HG03175 (cell line): ENCODE data around the gene GADD45A.
A peak's percentile ranks its signal among the peaks of the same experiment; 100 is the strongest.

Experiments used
- ATAC-seq: cut with Tn5 transposase; IDR thresholded peaks from one replicate; pipeline ENCODE4 v1.9.1; 2021; ENCODE audit warnings: mild to moderate bottlenecking, moderate library complexity; ENCODE audit not compliant: unreplicated experiment

Gene GADD45A

DNA sequence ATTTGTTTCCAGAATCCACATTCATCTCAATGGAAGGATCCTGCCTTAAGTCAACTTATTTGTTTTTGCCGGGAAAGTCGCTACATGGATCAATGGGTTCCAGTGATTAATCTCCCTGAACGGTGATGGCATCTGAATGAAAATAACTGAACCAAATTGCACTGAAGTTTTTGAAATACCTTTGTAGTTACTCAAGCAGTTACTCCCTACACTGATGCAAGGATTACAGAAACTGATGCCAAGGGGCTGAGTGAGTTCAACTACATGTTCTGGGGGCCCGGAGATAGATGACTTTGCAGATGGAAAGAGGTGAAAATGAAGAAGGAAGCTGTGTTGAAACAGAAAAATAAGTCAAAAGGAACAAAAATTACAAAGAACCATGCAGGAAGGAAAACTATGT lies 2.6 kb downstream of the GADD45A start:
- no peak for ATAC-seq

DNA sequence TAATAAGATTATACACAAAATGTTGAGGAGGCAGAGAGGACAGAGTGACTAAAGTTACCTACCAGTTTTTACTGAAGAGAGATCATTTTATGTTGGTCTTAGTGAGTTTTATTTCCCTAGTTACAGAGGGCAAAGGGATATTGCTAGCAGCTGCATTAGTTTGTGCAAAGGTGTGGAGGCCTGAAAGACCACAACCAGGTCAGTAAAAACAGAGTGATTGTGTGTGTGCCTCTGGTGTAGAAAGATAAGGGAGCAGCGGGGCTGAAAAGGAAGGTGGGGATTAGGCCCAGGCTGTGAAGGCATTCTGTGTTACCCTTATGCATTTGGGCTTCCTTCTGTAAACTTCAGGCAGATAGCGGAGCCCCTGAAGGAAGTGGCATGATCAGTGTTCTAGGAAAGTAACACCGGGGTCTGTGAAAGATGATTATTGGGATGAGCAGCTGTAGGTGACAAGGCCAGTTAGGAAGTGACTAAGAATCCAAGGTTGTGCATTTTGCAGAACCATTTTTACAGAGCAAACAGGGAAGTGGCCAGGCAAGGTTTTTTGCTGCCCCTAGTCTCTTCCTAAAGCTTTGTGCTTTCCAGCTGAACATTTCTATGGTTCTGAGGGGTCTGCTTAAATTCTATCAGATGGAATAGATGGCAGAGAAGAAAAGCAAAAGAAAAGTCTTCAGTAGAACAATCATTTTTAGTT lies 3.7 kb downstream of the GADD45A start:
- ATAC-seq, result no peak

DNA sequence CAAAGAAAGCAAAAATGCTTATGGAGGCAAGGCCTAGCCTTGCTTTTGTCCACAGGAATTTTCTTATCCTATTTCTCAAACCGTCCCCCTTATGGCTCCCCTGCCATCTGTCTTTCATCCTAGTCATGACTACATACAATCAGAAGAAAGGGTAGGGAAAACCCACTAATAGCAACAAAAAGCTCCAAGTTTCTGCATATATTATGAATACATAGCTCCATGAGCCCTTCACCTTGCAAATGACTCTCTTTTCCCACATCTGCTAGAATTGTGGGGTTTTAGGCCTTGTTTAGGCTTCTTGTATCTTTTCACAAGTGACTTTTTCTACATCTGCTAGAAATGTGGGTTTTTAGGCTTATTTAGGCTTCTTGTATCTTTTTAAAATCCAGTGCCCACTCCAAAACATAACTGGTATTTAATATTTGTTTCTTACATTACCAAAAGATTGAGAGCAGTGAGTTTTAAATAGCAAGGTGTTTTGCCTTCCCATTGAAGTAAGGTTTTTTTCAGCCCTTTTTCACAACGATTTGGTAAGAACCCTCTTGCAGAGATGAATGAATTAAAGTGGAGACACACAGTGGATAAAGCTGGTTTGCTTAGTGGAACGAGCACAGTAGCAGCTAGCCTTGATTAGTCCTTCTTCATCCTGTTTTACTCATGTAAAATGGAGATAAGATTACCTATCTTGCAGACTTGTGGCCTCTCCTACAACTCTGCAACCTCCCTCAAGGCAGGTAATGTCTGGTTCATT lies 4.4 kb downstream of the GADD45A start:
- ATAC-seq, result no peak

DNA sequence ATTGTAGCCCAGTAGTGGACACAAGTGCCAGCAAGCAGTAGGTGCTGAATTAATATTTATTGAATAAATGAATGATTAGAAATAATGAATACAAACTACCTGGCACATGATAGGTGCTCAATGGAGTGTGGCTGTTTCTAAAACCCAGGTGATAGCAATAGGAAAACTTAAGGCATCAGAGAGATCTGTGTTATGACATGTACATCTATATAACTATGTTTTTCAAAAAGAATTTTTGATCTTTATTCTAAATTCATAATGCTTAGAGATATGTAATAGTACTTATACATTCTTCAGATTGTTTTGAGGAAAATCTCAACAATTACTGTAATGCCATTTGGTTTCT lies 5.0 kb downstream of the GADD45A start:
- ATAC-seq, result no peak

DNA sequence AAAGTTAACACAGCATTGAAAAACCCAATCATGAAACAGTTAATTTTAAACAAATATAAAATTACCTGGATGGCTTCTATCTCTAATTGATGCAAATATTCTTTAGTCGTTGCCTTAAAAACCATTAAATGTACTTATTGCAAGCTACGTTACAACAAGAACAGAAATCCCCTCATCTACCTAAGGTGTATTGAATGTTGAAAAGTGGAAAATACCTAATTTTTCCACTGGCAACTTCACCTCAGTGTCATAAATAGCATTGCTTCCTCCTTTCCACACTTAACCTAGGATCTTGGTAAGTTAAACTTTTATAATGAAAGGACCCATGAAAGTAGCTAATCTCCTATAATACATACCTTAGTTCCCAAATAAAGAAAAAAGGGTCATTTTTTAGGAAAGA lies 5.4 kb downstream of the GADD45A start:
- no peak for ATAC-seq

DNA sequence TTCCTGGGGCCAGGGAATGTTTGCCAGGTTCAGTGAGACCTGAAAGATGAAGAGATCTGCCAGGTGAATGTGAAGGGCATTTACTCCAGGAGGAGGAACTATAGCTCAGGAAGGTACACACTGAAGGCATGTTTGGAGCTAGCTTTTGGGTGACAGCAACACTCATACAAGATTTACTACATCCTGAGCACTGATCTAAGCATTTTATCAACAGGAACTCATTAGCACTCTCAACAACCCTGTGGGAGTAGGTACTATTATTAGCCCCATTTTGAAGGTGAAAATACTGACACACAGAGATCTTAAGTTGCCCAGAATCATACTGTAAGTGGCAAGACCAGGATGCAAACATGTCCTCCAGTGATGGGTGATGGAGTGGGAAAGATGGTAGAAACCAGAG lies 6.7 kb downstream of the GADD45A start:
- no peak for ATAC-seq

DNA sequence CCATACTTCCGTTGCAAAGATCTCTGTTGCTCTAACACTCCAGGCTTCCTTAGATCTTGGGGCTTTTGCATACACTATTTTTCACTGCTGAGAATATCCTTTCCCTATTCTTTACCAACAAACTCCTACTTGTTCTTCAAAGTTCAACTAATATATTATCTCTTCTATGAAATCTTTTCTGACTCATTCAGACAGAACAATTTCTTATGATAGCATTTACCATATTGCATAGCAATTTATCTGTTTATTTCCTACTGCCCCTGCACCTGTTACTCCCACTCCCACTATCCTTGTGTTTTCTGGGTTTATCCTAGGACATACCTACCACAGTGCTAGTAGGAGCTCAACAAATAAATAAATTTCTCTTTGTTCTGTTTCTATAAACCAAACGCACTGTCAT lies 11.0 kb downstream of the GADD45A start:
- ATAC-seq, result no peak

DNA sequence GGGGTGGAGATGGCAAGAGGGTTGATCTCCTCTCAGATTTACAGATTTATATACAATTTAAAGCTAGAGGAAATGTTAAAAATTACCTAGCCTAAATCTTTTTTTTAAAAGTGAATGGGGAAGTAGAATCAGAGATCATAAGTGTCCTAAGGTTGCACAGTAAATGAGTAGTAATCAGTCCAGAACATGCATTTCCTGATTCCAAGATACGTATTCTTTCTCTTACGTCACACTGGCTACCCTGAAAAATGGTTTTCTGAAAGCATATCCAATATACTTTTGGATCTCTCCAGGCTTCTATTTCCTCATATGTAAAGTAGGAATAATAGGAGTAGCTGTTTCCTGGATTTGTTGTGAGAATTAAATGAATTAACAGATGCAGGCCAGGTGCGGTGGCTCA lies 11.7 kb downstream of the GADD45A start:
- ATAC-seq, result no peak

DNA sequence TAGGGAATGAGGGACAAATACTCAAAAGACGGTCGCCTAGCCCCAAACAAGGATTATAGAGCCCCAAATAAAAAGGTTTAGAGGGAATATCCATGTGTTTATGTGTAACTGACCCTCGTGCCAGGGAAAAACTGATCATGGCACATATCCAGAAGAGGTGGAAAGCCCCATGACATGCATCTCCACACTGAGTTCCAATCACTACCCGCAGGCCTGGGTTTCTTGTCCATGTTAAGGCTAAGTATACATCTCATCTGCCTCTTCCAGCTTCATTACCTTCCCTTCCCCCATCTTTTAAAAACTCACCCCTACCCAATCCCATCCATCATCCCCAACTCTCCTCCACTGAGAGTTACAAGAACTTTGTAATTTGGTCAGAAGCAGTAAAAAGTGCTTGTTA lies 15.2 kb downstream of the GADD45A start:
- no peak for ATAC-seq

DNA sequence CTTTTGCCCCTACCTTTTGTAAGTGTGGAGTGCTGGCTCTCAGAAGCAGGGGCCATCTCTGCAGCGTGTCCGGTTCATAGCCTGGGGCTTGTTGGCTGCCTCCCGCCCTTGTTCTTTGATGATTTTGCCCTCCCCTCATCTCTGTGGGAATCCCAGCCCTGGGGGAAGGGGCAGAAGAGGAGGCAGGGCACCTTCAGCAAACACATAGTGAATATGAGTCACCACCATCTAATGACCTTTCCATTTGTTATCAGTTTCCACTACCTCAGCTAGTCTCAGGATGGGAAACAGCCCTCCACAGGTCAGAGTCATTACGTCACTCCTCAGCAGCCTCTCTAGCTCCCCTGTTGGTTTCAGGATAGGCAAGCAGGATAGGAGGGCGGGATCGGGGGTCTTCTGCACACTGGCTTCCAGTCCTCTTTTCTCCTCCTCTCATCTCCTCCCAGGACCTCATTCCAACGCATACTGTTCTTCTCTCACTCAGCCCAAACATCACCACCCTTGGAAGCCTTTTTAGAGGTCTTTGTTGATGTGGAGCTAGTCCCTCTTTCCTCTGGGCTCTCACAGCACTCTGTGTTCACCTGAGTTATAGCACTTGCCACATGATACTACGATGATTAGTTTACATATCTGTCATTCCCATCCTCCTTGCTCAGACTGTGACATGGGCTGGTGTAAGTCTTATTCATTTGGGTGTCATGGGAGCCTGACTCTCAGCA lies 15.8 kb downstream of the GADD45A start:
- ATAC-seq, result no peak

DNA sequence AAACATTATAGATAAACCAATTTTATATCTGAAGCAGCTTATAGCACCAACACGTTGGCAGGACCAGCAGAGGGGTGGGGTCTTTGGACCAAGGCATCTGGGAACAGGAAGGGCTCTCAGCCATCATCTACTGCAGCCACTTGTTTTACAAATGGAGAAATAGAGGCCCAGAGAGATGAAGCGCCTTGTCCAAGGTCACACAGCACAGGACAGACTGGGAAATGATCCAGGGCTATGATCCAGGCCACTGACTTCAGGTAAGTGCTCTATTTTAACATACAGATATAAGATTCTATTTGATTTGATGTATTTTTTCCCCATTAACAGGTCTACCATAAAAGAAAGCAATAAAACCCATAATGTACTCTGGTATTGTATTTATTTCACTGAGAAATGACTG lies 16.9 kb downstream of the GADD45A start:
- ATAC-seq, result no peak

DNA sequence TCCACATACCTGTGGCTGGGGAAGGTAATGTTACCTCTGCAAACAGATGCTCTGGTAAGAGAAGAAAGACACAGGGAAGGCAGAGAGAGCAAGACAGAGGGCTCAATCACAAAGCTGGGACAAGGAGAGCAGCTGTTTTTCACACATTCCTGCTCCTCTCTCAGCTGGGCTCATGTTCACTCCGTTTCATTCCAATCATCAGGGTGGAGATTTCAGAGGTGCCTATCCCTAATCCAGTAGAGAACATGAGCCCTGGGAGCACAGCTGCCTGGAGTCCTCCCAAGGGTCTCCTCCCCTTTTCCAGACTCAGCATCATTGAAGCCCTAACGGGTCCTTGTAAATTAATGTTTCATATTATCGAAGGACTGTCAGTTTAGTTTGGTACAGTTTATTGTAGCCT lies 19.4 kb downstream of the GADD45A start:
- ATAC-seq, result no peak

DNA sequence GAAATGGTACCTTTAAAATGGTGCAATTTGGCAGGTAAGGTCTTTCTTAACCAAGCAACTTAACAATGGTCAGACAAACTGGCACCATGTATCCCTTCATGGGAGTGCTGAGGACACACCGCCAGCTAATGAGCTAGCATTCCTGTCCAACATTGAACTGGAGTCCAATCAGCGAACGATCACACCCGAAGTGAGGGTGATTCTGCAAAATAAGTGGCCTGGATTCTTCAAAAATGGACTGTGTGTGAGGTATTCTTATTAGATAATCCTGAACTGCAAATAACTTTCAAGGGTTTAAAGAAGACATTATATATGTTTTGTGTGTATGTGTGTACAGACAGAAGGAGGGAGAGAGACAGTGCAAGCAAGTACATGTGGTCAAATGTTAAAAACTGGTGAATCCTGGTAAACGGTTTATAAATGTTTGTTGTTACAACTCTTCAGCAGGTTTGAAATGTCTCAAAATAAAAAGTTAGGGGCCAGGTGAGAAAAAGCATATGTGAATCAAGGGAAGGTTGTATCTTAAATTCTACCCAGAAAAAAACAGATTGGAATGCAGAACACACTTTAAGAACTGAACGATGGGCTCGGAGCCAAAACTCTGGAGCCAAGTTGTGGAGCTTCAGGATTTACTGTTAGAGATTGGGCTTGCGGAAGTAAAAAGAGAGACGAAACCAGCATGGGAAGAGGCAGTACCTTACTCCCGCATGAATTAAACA lies 20.9 kb downstream of the GADD45A start:
- no peak for ATAC-seq

DNA sequence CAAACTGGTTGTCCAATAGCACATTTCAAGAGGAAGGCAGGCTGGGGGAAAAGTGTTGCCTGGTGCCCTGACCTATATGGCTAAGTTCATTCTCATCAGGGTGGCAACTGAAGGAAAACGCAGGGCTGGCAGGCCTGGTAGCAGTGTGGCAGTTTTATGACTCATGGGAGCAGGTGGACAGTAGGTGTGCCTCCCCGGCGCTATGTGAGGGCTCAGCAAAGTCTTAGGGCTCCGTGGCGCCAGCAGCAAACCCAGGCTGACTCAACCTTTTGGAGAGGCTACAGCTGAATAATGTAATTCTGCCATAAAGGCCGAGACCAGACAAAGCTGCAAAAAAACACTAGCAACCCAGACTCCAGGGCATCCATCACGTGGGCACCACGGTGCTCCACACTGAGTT lies 23.6 kb downstream of the GADD45A start:
- no peak for ATAC-seq

DNA sequence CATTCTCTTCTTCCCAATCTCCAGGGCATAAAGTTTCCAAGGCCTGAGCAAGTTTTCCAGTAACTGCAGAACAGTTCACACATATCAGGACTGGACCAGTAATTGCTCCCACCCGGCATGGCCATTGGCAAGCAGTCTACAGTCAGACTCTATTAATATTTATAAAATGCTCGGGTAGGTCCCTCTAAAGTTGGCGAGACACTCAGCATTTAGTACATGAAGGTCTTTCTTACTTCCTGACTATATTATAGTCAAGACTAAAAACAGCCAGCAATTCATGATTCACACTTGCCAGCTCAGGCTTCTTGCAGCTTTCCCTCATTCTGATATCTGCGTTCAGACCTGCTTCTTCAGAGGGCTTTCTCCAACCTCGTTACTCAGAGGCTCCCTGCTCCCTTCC lies 25.4 kb downstream of the GADD45A start:
- ATAC-seq, result no peak

DNA sequence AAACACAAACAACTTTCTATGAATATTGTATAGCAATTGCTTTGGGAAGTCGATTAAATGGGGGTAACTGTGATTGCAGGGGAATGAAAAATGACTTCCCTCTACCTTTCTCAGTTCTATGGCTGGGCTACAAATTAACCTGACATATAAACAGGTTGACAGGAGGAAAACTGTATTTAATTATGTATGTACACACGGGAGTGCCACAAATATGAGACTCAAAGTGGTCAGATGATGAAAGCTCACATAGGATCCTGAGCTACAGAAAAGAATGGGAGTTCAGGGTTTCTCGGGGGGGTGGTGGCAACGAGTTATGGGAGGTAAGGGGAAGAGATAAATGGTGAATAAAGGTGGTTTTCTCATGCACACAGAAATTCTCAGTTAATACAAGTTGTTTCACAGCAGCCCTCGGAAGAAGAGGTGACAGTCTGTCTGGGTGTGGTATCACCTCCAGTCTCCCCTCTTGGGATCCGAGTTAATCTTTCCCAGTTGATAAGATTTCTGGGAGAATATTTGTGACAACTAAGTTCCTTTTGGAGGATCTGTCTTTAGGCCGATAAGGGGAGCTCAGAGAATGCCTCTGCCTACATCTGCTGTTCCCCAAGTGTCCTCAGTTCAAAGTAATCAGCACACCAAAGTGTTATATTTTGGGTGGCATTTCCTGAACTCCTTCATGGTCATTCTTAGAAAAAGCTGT lies 26.3 kb downstream of the GADD45A start:
- ATAC-seq, result peak; percentile 8

DNA sequence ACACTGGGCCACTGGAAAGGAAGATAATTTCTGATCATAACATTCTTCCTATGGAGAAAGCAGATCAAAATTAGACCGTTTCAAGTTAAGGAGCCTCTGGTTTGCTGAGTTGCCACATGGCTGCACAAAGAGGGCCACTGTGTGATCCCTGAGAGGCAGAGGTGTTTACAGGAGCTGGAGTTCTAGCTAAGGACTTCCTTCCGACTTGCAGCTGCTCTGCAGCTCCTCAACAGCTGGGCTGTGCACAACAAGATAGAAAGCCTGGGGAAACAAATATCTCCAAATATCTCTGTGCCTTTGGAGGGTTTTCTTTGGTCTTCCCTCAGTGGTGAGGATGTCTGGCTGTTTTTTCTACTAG lies 26.8 kb downstream of the GADD45A start:
- ATAC-seq, result peak; percentile 60

DNA sequence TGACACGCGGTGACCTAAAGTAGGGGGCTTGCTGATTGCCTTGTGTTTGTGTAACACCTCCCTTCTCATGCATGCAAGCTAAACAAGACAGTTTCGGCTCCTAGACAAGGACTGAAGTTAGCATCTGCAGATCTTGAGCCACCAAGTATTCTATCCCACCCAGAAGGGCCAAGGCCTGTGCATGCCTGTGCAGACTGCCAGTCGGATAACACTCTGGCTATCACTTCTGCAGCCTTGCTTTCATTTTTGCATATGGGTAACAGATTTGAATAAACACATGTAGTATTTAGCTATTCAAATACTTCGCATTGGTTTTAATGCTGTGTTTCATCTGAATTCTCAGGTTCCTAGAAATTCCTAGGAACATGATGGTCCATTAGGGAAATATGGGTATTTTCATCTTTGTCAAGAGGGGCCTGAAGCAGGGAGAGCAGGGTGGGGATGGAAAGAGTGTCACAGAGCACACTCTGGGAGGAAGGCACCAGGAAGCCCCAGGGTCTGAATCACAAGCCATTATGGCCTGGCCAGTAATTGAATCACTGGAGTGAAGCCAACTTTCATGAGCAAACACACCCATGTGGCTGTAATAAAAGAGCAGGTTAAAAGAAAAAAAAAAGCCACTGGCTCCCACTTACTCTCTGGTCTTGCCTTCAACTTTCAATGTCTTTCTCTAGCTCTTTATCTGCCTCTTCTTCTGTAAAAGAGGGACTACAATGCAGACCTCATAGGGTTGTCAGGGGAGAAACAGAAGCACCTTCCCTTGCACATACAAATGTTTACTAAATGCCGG lies 28.3 kb downstream of the GADD45A start:
- ATAC-seq, result no peak

DNA sequence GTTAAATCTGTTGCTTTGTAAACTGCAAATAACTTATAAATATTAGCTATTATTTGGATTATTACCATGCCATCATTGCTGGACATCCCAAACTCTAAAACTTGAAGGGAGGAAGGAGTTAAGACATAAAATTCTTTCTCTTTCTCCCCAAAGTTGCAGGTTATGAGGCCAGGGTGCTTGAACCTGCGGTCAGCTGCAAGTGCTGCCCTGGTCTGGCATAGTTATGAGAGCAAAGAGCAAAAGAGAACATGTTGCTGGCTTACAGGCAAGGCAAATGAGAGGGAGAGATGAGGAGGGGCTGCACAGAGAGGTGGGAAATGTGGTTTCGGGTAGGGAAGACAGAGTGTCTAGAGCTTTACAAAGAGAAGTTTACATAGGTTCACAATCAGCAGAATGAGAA lies 30.8 kb downstream of the GADD45A start:
- ATAC-seq, result no peak

DNA sequence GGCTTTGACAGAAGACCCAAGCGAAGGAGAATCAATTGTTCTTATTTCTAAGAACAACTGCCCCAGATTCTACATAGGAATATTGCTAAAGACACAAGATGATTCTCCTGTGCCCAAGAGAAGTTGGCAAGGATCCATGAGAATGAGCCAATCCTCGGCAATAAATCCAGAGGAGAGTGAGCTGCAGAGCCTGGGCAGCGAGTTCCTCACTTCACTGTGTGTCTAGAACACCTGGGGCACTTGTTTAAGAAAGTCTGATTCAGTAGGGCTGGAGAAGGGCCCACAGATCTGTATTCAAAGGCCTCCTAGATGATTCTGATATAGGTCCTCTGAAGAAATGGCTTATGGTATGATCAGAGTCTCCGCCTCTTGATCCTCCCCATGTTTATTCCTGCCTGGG lies 31.8 kb downstream of the GADD45A start:
- no peak for ATAC-seq
